Measurements from ENCODE around the gene RCSD1. TPM values are rescaled to one million over a fixed set of nuclear protein-coding genes. Genes with fewer than 3 reads are reported as not detected.

Gene RCSD1
- total RNA-seq, 3 donors from 2014 or later (not counting 1 experiment from before 2014, with no cell fraction given) = 86.3 to 130 (median 110) TPM

DNA sequence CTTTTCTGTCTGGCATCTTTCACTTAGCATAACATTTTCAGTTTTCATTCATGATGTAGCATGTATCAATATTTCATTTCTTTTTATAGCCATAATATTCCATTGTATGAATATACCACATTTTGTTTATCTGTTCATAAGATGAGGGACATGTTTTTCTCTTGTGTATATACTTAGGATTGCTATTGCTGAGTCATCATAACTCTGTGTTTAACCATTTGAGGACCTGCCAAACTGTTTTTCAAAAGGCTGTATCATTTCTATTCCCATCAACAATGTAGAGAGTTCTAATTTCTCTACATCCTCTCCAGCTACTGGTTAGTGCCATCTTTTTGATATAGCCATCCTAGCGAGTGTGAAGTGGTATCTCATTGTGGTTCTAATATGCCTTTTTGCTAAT lies 118.0 kb downstream of the RCSD1 start:
- Histone ChIP-seq H3K9me3 (ENCODE audit: control insufficient read depth, insufficient read depth, low read length) (no peaks in the 10 kb centered on the region), H3K4me3 (ENCODE audit: low read length) (no peak overlapping the region), H3K27ac (ENCODE audit: low read length) (no peak overlapping the region), H3K4me1 (ENCODE audit: control insufficient read depth, insufficient read depth, low read length) (peaks cover 7% of the 10 kb centered on the region), H3K27me3 (ENCODE audit: control insufficient read depth, insufficient read depth, low read length) (no peaks in the 10 kb centered on the region), H3K36me3 (ENCODE audit: control insufficient read depth, insufficient read depth, low read length) (no peaks in the 10 kb centered on the region)
- Mint-ChIP-seq H3K4me1 (peaks cover 5 to 11% of the 10 kb centered on the region in 2 donors), H3K36me3 (no peaks in the 10 kb centered on the region), H3K27me3 (ENCODE audit: low read depth in 2 of 2) (peaks cover 0 to 2% of the 10 kb centered on the region in 2 donors), H3K4me3 (no peak overlapping the region), H3K27ac (no peak overlapping the region), H3K9me3 (no peaks in the 10 kb centered on the region)
- 100% methylated on average over 1 of the region's 1 CpG for WGBS (ENCODE audit: insufficient coverage)
- intact Hi-C loops (cut with micrococcal nuclease) = no loop called here
- ATAC-seq = no peak
- TF ChIP-seq, protein P1, sequence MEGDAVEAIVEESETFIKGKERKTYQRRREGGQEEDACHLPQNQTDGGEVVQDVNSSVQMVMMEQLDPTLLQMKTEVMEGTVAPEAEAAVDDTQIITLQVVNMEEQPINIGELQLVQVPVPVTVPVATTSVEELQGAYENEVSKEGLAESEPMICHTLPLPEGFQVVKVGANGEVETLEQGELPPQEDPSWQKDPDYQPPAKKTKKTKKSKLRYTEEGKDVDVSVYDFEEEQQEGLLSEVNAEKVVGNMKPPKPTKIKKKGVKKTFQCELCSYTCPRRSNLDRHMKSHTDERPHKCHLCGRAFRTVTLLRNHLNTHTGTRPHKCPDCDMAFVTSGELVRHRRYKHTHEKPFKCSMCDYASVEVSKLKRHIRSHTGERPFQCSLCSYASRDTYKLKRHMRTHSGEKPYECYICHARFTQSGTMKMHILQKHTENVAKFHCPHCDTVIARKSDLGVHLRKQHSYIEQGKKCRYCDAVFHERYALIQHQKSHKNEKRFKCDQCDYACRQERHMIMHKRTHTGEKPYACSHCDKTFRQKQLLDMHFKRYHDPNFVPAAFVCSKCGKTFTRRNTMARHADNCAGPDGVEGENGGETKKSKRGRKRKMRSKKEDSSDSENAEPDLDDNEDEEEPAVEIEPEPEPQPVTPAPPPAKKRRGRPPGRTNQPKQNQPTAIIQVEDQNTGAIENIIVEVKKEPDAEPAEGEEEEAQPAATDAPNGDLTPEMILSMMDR (IDR thresholded peaks at IDR 0.05) = no peak
- no peak for DNase-seq

DNA sequence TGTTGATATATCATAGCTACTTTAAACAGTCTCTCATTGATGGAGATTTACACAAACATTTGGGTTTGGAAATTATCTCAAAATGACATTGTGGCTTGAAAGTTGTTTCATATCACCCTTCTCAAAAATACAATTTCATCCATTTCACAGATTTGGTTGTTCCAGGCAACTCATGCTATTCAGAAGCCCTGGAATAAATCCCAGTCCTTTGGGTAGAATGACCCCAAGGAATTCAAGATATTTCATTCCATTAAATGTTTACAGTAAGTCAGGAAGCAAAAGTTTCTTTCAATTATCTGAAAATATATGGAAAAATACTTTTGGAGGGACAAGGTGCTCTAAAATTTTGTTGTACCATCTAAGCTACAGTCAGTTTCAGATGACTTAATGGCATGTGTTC lies 118.9 kb downstream of the RCSD1 start:
- TF ChIP-seq, protein P1 (IDR thresholded peaks at IDR 0.05) = no peak
- Histone ChIP-seq H3K4me3 (ENCODE audit: low read length) (no peak overlapping the region), H3K27ac (ENCODE audit: low read length) (no peak overlapping the region), H3K27me3 (ENCODE audit: control insufficient read depth, insufficient read depth, low read length) (no peaks in the 10 kb centered on the region), H3K4me1 (ENCODE audit: control insufficient read depth, insufficient read depth, low read length) (peaks cover 16% of the 10 kb centered on the region), H3K36me3 (ENCODE audit: control insufficient read depth, insufficient read depth, low read length) (no peaks in the 10 kb centered on the region), H3K9me3 (ENCODE audit: control insufficient read depth, insufficient read depth, low read length) (no peaks in the 10 kb centered on the region)
- intact Hi-C loops (cut with micrococcal nuclease) = no loop called here
- Mint-ChIP-seq H3K27ac (no peak overlapping the region), H3K27me3 (ENCODE audit: low read depth in 2 of 2) (peaks cover 0 to 2% of the 10 kb centered on the region in 2 donors), H3K4me1 (peaks cover 8 to 10% of the 10 kb centered on the region in 2 donors), H3K9me3 (no peaks in the 10 kb centered on the region), H3K36me3 (no peaks in the 10 kb centered on the region), H3K4me3 (no peak overlapping the region)
- DNase-seq = no peak
- no peak for ATAC-seq

DNA sequence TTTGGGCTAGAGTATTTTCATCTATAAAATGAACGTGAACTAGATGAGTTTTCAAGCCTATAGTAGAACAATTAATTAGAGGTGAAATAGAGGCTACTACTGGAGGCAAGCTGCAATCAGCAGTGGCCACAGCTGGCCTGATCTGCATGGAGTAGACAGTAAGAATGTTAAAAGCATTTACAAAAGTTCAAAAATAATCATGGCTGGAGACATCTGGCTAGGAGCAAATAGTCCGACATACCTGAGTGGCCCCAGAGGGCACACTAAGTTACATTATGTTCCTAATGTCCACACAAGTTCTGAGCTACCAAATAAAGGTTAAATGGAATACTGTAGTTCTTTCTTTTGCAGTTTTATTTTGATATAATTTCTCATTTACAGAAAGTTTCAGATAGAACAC lies 119.7 kb downstream of the RCSD1 start:
- no peaks in the 10 kb centered on the region for H3K9me3 Mint-ChIP-seq
- ATAC-seq = no peak
- H3K4me1 ChIP-seq (ENCODE audit: control insufficient read depth, insufficient read depth, low read length) = peaks cover 13% of the 10 kb centered on the region
- no peak overlapping the region for H3K27ac Mint-ChIP-seq
- H3K27ac ChIP-seq (ENCODE audit: low read length) = no peak overlapping the region
- no peaks in the 10 kb centered on the region for H3K27me3 ChIP-seq (ENCODE audit: control insufficient read depth, insufficient read depth, low read length)
- TF ChIP-seq, protein P1 (IDR thresholded peaks at IDR 0.05) = no peak
- H3K36me3 ChIP-seq (ENCODE audit: control insufficient read depth, insufficient read depth, low read length) = no peaks in the 10 kb centered on the region
- no peak overlapping the region for H3K4me3 Mint-ChIP-seq
- H3K4me3 ChIP-seq (ENCODE audit: low read length) = no peak overlapping the region
- no peaks in the 10 kb centered on the region for H3K36me3 Mint-ChIP-seq
- DNase-seq = no peak
- peaks cover 0 to 2% of the 10 kb centered on the region in 2 donors for H3K27me3 Mint-ChIP-seq (ENCODE audit: low read depth in 2 of 2)
- peaks cover 8% of the 10 kb centered on the region in 2 donors for H3K4me1 Mint-ChIP-seq
- 93% methylated on average over 2 of the region's 2 CpGs for WGBS (ENCODE audit: insufficient coverage)
- H3K9me3 ChIP-seq (ENCODE audit: control insufficient read depth, insufficient read depth, low read length) = no peaks in the 10 kb centered on the region
- intact Hi-C loops (cut with micrococcal nuclease) = no loop called here

DNA sequence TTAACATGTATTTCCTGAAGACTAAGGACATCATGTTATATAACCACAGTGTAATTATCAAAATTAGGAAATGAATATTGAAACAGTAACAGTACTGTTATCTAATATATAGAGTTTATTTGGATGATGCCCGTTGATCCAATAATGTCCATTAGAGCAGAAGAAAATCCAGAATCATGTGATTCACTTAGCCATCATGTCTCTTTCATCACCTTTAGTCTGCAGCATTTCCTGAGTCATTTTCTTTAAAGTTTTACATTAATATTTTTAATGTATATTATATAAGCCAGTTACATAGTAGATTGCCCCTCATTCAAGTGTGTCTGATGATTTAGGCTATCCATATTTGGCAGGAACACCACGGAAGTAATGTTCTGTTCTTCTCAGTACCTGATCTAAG lies 120.6 kb downstream of the RCSD1 start:
- H3K36me3 ChIP-seq (ENCODE audit: control insufficient read depth, insufficient read depth, low read length) = no peaks in the 10 kb centered on the region
- Mint-ChIP-seq H3K27ac (no peak overlapping the region), H3K9me3 (no peaks in the 10 kb centered on the region), H3K27me3 (ENCODE audit: low read depth in 2 of 2) (peaks cover 0 to 2% of the 10 kb centered on the region in 2 donors), H3K4me3 (no peak overlapping the region), H3K4me1 (peaks cover 8% of the 10 kb centered on the region in 2 donors), H3K36me3 (no peaks in the 10 kb centered on the region)
- 100% methylated on average over 1 of the region's 2 CpGs for WGBS (ENCODE audit: insufficient coverage)
- no peaks in the 10 kb centered on the region for H3K27me3 ChIP-seq (ENCODE audit: control insufficient read depth, insufficient read depth, low read length)
- no peak overlapping the region for H3K4me3 ChIP-seq (ENCODE audit: low read length)
- peaks cover 10% of the 10 kb centered on the region for H3K4me1 ChIP-seq (ENCODE audit: control insufficient read depth, insufficient read depth, low read length)
- intact Hi-C loops (cut with micrococcal nuclease) = no loop called here
- H3K27ac ChIP-seq (ENCODE audit: low read length) = no peak overlapping the region
- DNase-seq = no peak
- TF ChIP-seq, protein P1 (IDR thresholded peaks at IDR 0.05) = no peak
- no peaks in the 10 kb centered on the region for H3K9me3 ChIP-seq (ENCODE audit: control insufficient read depth, insufficient read depth, low read length)
- ATAC-seq = no peak

All from natural killer cell (primary cell).